HG03064 (cell line): Measurements from ENCODE around the gene TTC12.

Experiments
- ATAC-seq: cut with Tn5 transposase; IDR thresholded peaks from one replicate; pipeline ENCODE4 v1.9.1; 2021; ENCODE audit warnings: low read depth; ENCODE audit not compliant: unreplicated experiment

Gene TTC12

GRCh38 chr11:113365895-113366294 lies 51.5 kb downstream of the TTC12 start:
- no peak for ATAC-seq

GRCh38 chr11:113369411-113369810 lies 55.0 kb downstream of the TTC12 start:
- ATAC-seq = no peak

GRCh38 chr11:113370634-113371033 lies 56.3 kb downstream of the TTC12 start:
- ATAC-seq = no peak

- no peak for ATAC-seq
These were observed 57.9 kb downstream of the TTC12 start for GRCh38 chr11:113372309-113372708.

- ATAC-seq = no peak
These were observed 58.9 kb downstream of the TTC12 start for GRCh38 chr11:113373306-113373705.

GRCh38 chr11:113373981-113374560 lies 59.7 kb downstream of the TTC12 start:
- ATAC-seq = no peak

- no peak for ATAC-seq
These were observed 61.0 kb downstream of the TTC12 start for GRCh38 chr11:113375402-113375801.

GRCh38 chr11:113376156-113376555 lies 61.8 kb downstream of the TTC12 start:
- ATAC-seq = no peak

GRCh38 chr11:113377681-113378412 lies 63.5 kb downstream of the TTC12 start:
- ATAC-seq = no peak

GRCh38 chr11:113378692-113379091 lies 64.3 kb downstream of the TTC12 start:
- ATAC-seq = no peak

GRCh38 chr11:113382121-113382520 lies 67.7 kb downstream of the TTC12 start:
- ATAC-seq = no peak

- ATAC-seq = no peak
These were observed 70.2 kb downstream of the TTC12 start for GRCh38 chr11:113384551-113384950.

- no peak for ATAC-seq
These were observed 71.4 kb downstream of the TTC12 start for GRCh38 chr11:113385749-113386148.

- ATAC-seq = no peak
These were observed 72.5 kb downstream of the TTC12 start for GRCh38 chr11:113386866-113387265.

GRCh38 chr11:113387605-113388211 lies 73.3 kb downstream of the TTC12 start, which contains the start of gene ANKK1:
Gene ANKK1, plus strand, starts transcription at chr11:113387779. Its CDS starts 106 bp downstream, at chr11:113387885.
- ATAC-seq = no peak

- no peak for ATAC-seq
These were observed 74.9 kb downstream of the TTC12 start for GRCh38 chr11:113389272-113389671.

- ATAC-seq = no peak
These were observed 78.0 kb downstream of the TTC12 start for GRCh38 chr11:113392236-113392921.

GRCh38 chr11:113393501-113393985 lies 79.2 kb downstream of the TTC12 start:
- ATAC-seq = no peak

GRCh38 chr11:113394919-113395318 lies 80.5 kb downstream of the TTC12 start:
- no peak for ATAC-seq

- no peak for ATAC-seq
These were observed 81.5 kb downstream of the TTC12 start for GRCh38 chr11:113395782-113396336.

- no peak for ATAC-seq
These were observed 82.3 kb downstream of the TTC12 start for GRCh38 chr11:113396690-113397089.
